GM12875 (cell line): ENCODE data around the gene MAPK6.

Experiments used
- H3K4me3 ChIP-seq: one replicate; pipeline ENCODE4 v1.5.1; 2011; ENCODE audit warnings: low read depth, low read length, control low read depth
- CTCF ChIP-seq: IDR thresholded peaks from 2 replicates; pipeline ENCODE4 v1.5.1; 2011; ENCODE audit warnings: low read depth, mild to moderate bottlenecking, control low read depth, inconsistent platforms, low read length, moderate library complexity, borderline replicate concordance; ENCODE audit not compliant: insufficient read depth

The MAPK6 gene

GRCh38 chr15:52066842-52067544 is 48.0 kb downstream of the MAPK6 start:
- no peak for TF ChIP-seq CTCF

GRCh38 chr15:52067545-52067926 is 48.5 kb downstream of the MAPK6 start:
- no peak overlapping the region for H3K4me3 ChIP-seq
- TF ChIP-seq CTCF: no peak

More at GRCh38 chr15:52066842-52067544, 48.0 kb downstream of the MAPK6 start:
- H3K4me3 ChIP-seq: no peak overlapping the region

DNA sequence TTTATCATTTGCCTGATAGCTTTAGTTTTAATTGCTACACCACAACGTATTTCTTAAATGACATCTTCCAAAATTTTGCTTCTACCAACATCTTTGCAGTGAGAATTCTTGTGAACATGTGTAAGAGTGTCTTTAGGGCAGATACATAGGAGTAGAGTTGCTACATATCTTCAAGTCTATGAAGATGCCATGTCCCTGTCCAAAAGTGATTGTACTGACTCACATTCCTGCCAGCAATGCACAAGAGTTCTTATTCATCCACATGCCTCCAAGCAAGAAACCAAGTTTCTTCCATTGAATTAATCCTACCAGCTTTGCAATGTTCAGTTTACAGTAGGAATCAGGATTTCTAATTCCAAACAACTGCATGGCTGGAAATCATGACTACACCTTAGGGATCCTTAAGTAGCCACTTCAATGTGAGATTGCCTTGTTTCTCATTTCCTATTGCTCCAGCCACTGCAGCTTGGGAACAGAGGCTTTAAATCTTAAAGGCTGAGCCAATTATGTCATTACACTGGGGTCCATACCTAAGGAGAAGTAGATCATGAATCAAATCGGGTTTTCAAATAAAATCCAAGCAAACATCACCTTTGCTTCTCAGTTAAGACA is 49.1 kb downstream of the MAPK6 start:
- H3K4me3 ChIP-seq: no peak overlapping the region
- no peak for TF ChIP-seq CTCF

DNA sequence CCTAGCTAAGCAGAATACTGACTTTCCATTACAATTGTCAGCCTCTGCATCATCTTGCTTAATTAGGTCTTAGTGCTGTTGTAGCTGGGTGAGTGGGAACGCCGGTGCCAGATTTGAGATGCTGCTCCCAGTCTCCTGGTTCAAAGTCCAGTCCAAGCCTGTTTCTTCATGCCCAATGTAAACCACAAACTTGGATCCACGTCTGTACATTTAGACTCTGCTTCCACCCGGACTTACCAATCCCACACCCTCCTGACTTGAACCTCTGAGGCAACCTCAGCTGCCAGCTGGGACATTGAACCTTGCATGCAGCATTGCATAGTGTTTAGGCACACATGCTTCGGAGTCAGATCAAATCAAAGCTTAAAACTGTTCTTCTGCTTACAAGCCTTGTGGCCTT is 50.5 kb downstream of the MAPK6 start:
- no peak for TF ChIP-seq CTCF
- H3K4me3 ChIP-seq: no peak overlapping the region

- no peak for TF ChIP-seq CTCF
- no peak overlapping the region for H3K4me3 ChIP-seq
These were observed 52.6 kb downstream of the MAPK6 start for GRCh38 chr15:52071570-52071969.

DNA sequence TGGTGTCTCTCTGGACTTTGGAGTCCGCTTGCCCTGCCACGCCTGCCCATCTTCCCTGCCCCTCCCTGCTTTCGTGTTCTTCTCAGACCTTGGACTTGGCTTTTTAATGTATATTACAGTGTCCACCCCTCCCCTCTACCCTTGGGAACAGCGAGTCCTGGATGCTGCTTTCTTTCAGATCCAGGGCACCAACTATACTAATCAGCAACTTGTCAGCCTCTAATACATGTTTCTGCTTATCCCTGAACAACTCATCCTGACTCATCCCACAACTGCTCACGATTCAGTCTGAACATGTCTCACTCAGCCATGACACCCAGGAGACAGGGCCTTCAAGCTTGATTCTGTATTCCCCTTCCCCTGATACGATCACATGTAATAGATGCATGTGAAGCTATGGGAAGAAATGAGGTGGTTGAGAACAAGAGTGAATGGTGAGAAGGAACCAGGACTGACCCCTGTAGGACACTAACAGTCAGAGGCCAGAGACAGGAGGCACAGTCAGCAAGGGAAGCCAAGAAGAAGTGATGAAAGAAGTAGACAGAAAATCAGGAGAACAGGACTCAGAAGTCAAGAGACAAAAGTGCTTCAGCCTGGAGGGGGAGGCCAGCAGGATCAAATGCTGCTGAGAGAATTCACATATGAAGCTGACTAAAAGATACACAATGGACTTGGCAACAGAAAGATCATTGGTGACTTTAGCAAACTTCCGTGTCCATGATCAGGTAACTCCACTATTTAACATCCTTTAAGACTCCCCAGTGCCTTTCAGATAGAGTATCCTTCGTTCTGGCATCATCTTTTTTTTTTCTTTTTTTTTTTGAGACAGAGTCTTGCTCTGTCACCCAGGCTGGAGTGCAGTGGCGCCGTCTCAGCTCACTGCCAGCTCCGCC is 58.1 kb downstream of the MAPK6 start:
- no peak overlapping the region for H3K4me3 ChIP-seq
- TF ChIP-seq CTCF: no peak
